Ovary (tissue), 3 donors: ENCODE data around the gene MINPP1.
"Not testable (repeated sequence)": the region's sequence is repeated elsewhere in the genome, so short reads cannot be mapped to it uniquely, and the experiment has no call there.

Experiments
- EP300 ChIP-seq: sonication (generic); formaldehyde crosslinking; IDR thresholded peaks from one replicate; pipeline ENCODE4 v1.6.1; 2017; ENCODE audit warnings: antibody characterized with exemption
- POLR2A ChIP-seq: fragments of 450-650 bp; IDR thresholded peaks from one replicate; pipeline ENCODE4 v1.6.1; 2017; ENCODE audit warnings: antibody characterized with exemption, mild to moderate bottlenecking, moderate library complexity
- TF ChIP-seq, protein P1 (sequence below), 3 donors: fragments of 450-650 bp in 2 of 3; fragments of 200-600 bp in 1 of 3; IDR thresholded peaks; one replicate each; pipeline versions ENCODE4 v1.5.1 to v1.8.0; 2016 to 2022; ENCODE audit warnings: antibody characterized with exemption in 3 of 3, mild to moderate bottlenecking in 1 of 3
- donor health status: DM: no; HTN: no; CAD: no.

DNA sequence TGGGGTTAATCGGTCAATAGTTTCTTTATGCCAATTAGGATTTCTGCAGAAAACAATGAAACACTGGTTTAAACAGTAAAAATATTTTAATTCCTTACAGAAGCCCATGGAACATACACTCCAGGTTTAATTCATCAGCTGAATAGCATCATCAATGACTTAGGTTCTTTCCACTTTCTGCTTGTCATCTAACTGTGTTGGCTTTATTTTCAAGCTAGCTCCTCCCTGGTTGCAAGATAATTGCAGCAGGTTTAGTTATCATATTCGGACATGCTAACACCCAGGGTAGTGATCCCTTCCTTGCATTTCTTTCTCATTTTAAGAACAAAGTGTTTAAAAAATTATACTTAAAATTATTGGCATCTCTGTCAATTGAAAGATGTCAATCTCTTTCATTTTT lies 7.3 kb upstream of the MINPP1 start:
- TF ChIP-seq, protein P1, sequence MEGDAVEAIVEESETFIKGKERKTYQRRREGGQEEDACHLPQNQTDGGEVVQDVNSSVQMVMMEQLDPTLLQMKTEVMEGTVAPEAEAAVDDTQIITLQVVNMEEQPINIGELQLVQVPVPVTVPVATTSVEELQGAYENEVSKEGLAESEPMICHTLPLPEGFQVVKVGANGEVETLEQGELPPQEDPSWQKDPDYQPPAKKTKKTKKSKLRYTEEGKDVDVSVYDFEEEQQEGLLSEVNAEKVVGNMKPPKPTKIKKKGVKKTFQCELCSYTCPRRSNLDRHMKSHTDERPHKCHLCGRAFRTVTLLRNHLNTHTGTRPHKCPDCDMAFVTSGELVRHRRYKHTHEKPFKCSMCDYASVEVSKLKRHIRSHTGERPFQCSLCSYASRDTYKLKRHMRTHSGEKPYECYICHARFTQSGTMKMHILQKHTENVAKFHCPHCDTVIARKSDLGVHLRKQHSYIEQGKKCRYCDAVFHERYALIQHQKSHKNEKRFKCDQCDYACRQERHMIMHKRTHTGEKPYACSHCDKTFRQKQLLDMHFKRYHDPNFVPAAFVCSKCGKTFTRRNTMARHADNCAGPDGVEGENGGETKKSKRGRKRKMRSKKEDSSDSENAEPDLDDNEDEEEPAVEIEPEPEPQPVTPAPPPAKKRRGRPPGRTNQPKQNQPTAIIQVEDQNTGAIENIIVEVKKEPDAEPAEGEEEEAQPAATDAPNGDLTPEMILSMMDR (IDR thresholded peaks at IDR 0.05) = not testable (repeated sequence)
- TF ChIP-seq POLR2A, EP300: not testable (repeated sequence)
